IMR-90 (cell line): ENCODE results near the gene EVI5.

ENCODE experiments used
- BHLHE40 ChIP-seq: fragments of 150-350 bp; IDR thresholded peaks from 2 replicates; pipeline ENCODE4 v1.6.1; 2016; ENCODE audit warnings: mild to moderate bottlenecking, low read depth, low read length
- CEBPB ChIP-seq: IDR thresholded peaks from 2 replicates; pipeline ENCODE4 v1.6.1; 2012; ENCODE audit warnings: low read depth, low read length, improper control_type of control experiment
- CHD1 ChIP-seq: IDR thresholded peaks from 2 replicates; pipeline ENCODE4 v1.6.1; 2012; ENCODE audit warnings: low read depth, low read length, improper control_type of control experiment
- CTCF ChIP-seq: conservative IDR thresholded peaks from 2 replicates; pipeline ENCODE4 v1.5.1; 2012; ENCODE audit warnings: mild to moderate bottlenecking, low read depth, low read length, improper control_type of control experiment
- FOS ChIP-seq: fragments of 150-350 bp; IDR thresholded peaks from 2 replicates; pipeline ENCODE4 v1.6.1; 2016; ENCODE audit warnings: low read depth, low read length
- MAFK ChIP-seq: IDR thresholded peaks from 2 replicates; pipeline ENCODE4 v1.6.1; 2012; ENCODE audit warnings: low read depth, low read length, improper control_type of control experiment
- MAZ ChIP-seq: IDR thresholded peaks from 2 replicates; pipeline ENCODE4 v1.6.1; 2012; ENCODE audit warnings: low read depth, mild to moderate bottlenecking, low read length, improper control_type of control experiment, moderate library complexity, borderline replicate concordance
- MXI1 ChIP-seq: IDR thresholded peaks from 2 replicates; pipeline ENCODE4 v1.6.1; 2012; ENCODE audit warnings: low read depth, mild to moderate bottlenecking, low read length, moderate library complexity, borderline replicate concordance
- POLR2A ChIP-seq: IDR thresholded peaks from 2 replicates; pipeline ENCODE4 v1.6.1; 2012; ENCODE audit warnings: mild to moderate bottlenecking, low read depth, low read length
- RAD21 ChIP-seq: IDR thresholded peaks from 2 replicates; pipeline ENCODE4 v1.6.1; 2012; ENCODE audit warnings: low read length, improper control_type of control experiment
- RCOR1 ChIP-seq: IDR thresholded peaks from 2 replicates; pipeline ENCODE4 v1.6.1; 2012; ENCODE audit warnings: mild to moderate bottlenecking, low read length, improper control_type of control experiment; ENCODE audit not compliant: insufficient replicate concordance
- SMC3 ChIP-seq: fragments of 150-350 bp; IDR thresholded peaks from 2 replicates; pipeline ENCODE4 v1.6.1; 2016; ENCODE audit warnings: low read depth, mild to moderate bottlenecking, antibody characterized with exemption, low read length, moderate library complexity
- USF2 ChIP-seq: fragments of 150-350 bp; IDR thresholded peaks from 2 replicates; pipeline ENCODE4 v1.6.1; 2017; ENCODE audit warnings: mild to moderate bottlenecking, antibody characterized with exemption, low read length, low read depth
- TF ChIP-seq, protein P1 (sequence below): fragments of 150-350 bp; IDR thresholded peaks from 2 replicates; pipeline ENCODE4 v1.6.1; 2016; ENCODE audit warnings: low read depth, mild to moderate bottlenecking, low read length, moderate library complexity, borderline replicate concordance

DNA sequence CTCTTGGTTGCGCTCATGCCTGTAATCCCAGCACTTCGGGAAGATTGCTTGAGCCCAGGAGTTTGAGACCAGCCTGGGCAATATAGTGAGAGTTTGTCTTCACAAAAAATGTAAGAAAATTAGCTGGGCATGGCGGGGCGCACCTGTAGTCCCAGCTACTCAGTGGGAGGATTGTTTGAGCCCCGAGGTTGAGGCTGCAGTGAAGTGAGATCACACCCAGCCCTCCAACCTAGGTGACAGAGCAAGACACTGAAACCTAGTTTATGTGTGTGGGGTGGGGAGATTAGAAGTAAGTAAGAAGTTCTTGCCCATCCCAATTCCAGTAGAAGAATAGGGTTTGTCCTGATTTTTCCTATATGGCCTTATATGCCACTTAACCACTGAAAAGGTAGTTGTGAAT, 48.9 kb upstream of the EVI5 start:
- TF ChIP-seq CTCF (no peak), POLR2A (no peak), BHLHE40 (no peak), SMC3 (no peak), USF2 (no peak), MAZ (no peak), FOS (no peak), RAD21 (no peak), RCOR1 (no peak), CEBPB (no peak), MAFK (no peak), MXI1 (no peak; the same call in 1 of the 2 replicates), CHD1 (no peak)
- TF ChIP-seq, protein P1, sequence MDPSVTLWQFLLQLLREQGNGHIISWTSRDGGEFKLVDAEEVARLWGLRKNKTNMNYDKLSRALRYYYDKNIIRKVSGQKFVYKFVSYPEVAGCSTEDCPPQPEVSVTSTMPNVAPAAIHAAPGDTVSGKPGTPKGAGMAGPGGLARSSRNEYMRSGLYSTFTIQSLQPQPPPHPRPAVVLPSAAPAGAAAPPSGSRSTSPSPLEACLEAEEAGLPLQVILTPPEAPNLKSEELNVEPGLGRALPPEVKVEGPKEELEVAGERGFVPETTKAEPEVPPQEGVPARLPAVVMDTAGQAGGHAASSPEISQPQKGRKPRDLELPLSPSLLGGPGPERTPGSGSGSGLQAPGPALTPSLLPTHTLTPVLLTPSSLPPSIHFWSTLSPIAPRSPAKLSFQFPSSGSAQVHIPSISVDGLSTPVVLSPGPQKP: no peak
